AG09319 (cell line): Measurements from ENCODE around the gene ALKBH8.

ENCODE experiments used
- DNase-seq: peaks from one replicate; pipeline ENCODE4 v3.0.0-alpha.2; 2010; ENCODE audit warnings: low read depth; ENCODE audit errors: extremely low read depth
- TF ChIP-seq, protein P1 (sequence below): IDR thresholded peaks from 2 replicates; pipeline ENCODE4 v1.5.1; 2011; ENCODE audit warnings: low read depth, mild to moderate bottlenecking, inconsistent platforms, low read length, moderate library complexity

Gene ALKBH8, protein sequence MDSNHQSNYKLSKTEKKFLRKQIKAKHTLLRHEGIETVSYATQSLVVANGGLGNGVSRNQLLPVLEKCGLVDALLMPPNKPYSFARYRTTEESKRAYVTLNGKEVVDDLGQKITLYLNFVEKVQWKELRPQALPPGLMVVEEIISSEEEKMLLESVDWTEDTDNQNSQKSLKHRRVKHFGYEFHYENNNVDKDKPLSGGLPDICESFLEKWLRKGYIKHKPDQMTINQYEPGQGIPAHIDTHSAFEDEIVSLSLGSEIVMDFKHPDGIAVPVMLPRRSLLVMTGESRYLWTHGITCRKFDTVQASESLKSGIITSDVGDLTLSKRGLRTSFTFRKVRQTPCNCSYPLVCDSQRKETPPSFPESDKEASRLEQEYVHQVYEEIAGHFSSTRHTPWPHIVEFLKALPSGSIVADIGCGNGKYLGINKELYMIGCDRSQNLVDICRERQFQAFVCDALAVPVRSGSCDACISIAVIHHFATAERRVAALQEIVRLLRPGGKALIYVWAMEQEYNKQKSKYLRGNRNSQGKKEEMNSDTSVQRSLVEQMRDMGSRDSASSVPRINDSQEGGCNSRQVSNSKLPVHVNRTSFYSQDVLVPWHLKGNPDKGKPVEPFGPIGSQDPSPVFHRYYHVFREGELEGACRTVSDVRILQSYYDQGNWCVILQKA

DNA sequence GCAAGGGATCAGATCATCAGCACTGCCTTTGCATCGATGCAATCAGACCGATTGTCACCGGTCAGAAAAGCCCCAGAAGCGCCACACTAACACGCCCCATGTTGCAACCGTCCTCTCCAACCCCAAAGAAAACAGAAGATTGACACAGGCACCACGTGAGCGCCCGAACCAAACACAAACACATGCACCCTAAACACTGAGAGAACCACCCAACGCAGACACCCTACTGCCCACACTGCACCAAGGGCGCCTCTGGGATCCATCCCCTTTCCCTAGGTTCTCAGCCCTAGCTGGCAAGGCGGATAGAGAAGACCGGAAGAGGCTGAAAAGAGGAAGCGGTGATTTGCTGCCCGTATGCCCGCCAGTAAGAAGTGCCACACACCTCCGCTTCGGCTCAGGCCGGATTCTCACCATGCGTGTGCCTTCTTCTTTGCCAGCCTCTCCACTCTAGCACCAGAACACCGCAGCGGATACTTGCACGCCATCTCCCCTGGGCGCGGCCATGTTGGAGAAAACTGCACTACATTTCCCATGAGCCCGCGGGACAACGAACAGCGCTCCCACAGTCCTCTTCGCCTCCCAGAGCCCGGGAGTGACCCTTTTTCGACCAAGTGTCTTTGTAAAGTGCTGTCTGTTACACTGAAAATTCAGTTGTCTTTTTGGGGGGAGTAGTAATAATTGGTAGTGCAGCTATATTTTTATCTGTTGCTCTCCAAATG is at the start of gene ALKBH8:
Gene ALKBH8, minus strand, starts transcription at position 517 of the 719 bp plus-strand sequence. CDS start 4,842 bp downstream, outside the sequence.
- TF ChIP-seq, protein P1, sequence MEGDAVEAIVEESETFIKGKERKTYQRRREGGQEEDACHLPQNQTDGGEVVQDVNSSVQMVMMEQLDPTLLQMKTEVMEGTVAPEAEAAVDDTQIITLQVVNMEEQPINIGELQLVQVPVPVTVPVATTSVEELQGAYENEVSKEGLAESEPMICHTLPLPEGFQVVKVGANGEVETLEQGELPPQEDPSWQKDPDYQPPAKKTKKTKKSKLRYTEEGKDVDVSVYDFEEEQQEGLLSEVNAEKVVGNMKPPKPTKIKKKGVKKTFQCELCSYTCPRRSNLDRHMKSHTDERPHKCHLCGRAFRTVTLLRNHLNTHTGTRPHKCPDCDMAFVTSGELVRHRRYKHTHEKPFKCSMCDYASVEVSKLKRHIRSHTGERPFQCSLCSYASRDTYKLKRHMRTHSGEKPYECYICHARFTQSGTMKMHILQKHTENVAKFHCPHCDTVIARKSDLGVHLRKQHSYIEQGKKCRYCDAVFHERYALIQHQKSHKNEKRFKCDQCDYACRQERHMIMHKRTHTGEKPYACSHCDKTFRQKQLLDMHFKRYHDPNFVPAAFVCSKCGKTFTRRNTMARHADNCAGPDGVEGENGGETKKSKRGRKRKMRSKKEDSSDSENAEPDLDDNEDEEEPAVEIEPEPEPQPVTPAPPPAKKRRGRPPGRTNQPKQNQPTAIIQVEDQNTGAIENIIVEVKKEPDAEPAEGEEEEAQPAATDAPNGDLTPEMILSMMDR, result no peak
- DNase-seq, result no peak

DNA sequence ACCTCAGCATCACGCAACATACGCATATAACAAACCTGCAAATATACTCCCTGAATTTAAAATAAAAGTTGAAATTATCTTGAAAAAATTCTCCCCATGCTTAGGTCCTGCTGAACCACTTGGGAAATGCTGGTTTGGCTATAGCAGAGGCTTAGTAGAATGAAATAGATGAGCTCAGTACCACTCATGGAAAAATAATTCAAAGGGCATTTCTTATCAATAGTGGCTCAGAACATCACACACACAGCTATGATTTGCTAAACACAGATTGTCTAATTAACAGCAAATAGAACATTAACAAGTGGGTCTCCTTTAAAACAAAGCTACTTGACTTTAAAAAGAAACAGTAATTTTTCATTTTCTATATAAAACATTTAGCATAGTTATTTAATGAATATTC is 46.9 kb upstream of the ALKBH8 start:
- no peak for DNase-seq
- TF ChIP-seq, protein P1, result no peak

DNA sequence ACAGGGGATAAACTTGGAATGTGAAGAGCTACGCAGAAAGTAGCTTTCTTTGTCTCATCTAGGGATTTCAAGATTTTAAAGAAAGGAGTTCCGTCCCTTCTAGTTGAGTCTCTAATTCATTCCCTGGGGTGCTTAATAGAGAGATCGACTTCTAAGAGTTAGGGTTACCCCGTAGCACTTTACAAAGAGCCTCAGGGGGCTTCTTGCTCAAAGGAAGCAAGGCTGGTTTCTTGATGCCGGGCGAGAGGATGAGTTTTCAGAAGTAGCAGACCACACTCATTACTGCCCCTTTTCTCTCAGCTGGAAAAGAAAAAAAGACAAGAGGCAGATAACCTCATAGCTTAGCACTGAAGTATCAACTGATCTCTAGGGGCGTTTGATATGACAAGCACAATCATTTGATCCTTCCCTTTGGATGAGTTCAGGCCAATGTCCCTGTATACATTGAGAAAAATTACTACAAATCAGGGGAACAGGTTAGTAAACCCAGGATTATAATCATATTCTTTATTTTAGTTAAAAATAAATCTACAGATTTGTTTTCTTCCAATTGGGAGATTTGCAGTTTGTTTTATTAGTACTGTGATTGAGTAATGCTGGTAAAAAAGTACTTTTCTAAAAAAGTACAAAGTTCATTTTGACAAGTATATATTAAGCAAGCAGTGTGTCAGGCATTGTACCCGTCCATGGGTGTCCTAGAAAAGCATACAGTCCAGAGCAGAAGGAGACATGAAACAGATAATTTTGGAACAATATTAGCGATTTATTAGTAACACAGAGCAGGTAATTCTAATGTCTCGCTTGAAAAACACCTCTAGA is 44.1 kb upstream of the ALKBH8 start:
- no peak for DNase-seq
- TF ChIP-seq, protein P1, result no peak

DNA sequence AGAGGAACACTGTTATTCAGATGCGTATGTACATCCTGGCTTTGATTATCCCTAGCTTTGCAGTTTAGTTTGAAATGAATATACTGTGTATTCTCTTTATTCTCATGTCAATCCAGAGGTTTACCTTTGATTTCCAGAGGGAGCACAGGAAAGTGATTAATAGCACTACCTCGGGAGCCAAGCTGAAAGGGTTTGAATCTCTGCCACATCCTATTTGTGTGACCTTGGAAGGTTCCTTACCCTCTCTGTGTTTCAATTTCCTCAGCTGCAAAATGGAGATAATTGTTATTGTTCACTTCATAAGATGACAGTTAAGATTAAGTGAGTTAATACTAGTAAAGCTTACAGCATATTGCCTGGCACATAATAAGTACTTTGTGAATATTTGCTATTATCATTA is 43.3 kb upstream of the ALKBH8 start:
- TF ChIP-seq, protein P1, result no peak
- no peak for DNase-seq

DNA sequence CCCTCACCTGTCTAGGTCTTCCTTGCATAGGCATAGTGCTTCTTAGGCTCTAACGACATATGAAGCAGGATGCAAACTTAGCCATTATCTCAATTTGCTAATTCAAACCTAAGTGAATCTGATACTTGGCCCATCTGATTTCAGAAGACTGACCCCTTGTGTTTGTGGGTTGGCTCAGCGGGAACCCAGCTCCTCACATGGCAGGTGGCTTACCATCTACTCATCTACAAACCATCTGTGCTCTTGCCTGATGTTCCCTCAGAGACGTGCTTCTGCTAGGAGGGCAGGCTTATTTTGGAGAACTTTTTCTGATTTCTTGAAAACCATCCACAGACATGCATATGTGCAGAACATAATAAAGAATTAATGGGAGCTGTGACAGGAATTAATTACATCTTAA is 40.6 kb upstream of the ALKBH8 start:
- DNase-seq, result no peak
- TF ChIP-seq, protein P1, result peak; percentile 4

DNA sequence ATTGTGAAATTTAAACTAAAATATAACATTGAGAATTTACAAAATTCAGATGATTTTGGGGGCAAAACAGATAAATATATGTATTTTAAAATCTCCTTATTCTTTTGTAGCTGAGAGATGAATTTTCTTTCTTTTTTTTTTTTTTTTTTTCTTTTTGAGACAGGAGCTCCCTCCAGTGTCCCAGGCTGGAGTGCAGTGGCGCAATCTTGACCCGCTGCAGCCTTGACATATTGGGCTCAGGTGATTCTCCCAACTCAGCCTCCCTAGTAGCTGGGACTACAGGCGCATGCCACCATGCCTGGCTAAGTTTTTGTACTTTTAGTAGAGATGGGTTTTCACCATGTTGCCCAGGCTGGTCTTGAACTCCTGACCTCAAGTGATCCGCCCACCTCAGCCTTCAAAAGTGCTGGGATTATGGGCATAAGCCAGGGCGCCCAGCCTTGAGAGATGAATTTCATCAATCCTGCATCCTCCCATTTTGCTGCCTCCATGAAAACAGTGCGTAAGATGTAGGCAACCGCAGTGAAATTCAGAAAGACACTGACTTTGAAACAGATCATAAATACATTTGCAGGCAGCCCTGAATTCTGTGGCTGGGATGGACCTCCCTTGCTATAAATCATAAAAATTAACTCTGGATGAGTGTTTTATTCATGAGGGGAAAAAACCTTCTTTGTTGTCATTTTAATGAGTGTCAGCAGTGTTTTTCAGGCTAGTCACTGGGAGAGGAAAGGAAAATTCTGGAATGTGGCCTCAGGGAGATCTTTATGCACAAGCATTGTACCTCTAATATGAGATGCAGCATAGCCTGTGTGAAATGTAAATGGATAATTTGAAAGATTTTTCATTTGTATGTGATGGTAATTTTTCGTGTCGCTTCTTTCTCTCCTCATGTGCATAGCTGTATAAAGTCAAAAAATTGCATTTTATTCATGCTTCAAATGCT is 39.8 kb upstream of the ALKBH8 start:
- DNase-seq, result no peak
- TF ChIP-seq, protein P1, result no peak; the same call in 1 of the 2 replicates
